Duodenal mucosa (tissue), 2 donors: ENCODE measurements around the gene EIF4EBP2.

Experiments used
- H3K27ac ChIP-seq: one replicate; pipeline ENCODE4 v1.7.0; 2013; ENCODE audit warnings: low read depth, low read length
- H3K27me3 ChIP-seq, 2 donors: one replicate each; pipeline ENCODE4 v1.7.0; 2013; ENCODE audit warnings: low read length in 2 of 2, control low read depth in 1 of 2; ENCODE audit not compliant: insufficient read depth in 2 of 2, control insufficient read depth in 1 of 2
- H3K36me3 ChIP-seq, 2 donors: one replicate each; pipeline ENCODE4 v1.7.0; 2013; ENCODE audit warnings: low read length in 2 of 2, control low read depth in 1 of 2; ENCODE audit not compliant: insufficient read depth in 2 of 2, control insufficient read depth in 1 of 2
- H3K4me1 ChIP-seq, 2 donors: one replicate each; pipeline ENCODE4 v1.7.0; 2013; ENCODE audit warnings: low read length in 2 of 2, control low read depth in 1 of 2; ENCODE audit not compliant: insufficient read depth in 2 of 2, control insufficient read depth in 1 of 2
- H3K4me3 ChIP-seq, 2 donors: one replicate each; pipeline ENCODE4 v1.7.0; 2013; ENCODE audit warnings: low read length in 2 of 2, low read depth in 1 of 2
- H3K9ac ChIP-seq, 2 donors: one replicate each; pipeline ENCODE4 v1.7.0; 2013; ENCODE audit warnings: low read length in 2 of 2, low read depth in 1 of 2
- H3K9me3 ChIP-seq, 2 donors: one replicate each; pipeline ENCODE4 v1.7.0; 2013; ENCODE audit warnings: low read length in 2 of 2, control low read depth in 1 of 2; ENCODE audit not compliant: control insufficient read depth in 1 of 2

EIF4EBP2 gene

GRCh38 chr10:70378122-70378521, 25.8 kb upstream of the EIF4EBP2 start:
- Histone ChIP-seq H3K9me3 (peaks cover 0 to 4% of the 10 kb centered on the region in 2 donors), H3K4me3 (no peak overlapping the region), H3K9ac (no peak overlapping the region), H3K4me1 (peaks cover 11% of the 10 kb centered on the region in 2 donors), H3K36me3 (no peaks in the 10 kb centered on the region), H3K27me3 (no peaks in the 10 kb centered on the region), H3K27ac (no peak overlapping the region)

- no peaks in the 10 kb centered on the region for H3K27me3 ChIP-seq
- peaks cover 11% of the 10 kb centered on the region in 2 donors for H3K4me1 ChIP-seq
- peaks cover 0 to 4% of the 10 kb centered on the region in 2 donors for H3K9me3 ChIP-seq
- H3K9ac ChIP-seq: no peak overlapping the region
- no peaks in the 10 kb centered on the region for H3K36me3 ChIP-seq
- no peak overlapping the region for H3K27ac ChIP-seq
- no peak overlapping the region for H3K4me3 ChIP-seq
These were observed 24.3 kb upstream of the EIF4EBP2 start for GRCh38 chr10:70379581-70380176.

GRCh38 chr10:70380350-70381135, 23.4 kb upstream of the EIF4EBP2 start:
- H3K4me1 ChIP-seq: peaks cover 11% of the 10 kb centered on the region in 2 donors
- H3K4me3 ChIP-seq: no peak overlapping the region
- no peak overlapping the region for H3K9ac ChIP-seq
- no peaks in the 10 kb centered on the region for H3K27me3 ChIP-seq
- no peaks in the 10 kb centered on the region for H3K36me3 ChIP-seq
- H3K27ac ChIP-seq: no peak overlapping the region
- H3K9me3 ChIP-seq: peaks cover 0 to 4% of the 10 kb centered on the region in 2 donors

GRCh38 chr10:70381471-70382421, 22.2 kb upstream of the EIF4EBP2 start:
- Histone ChIP-seq H3K9me3 (peaks cover 0 to 4% of the 10 kb centered on the region in 2 donors), H3K27ac (no peak overlapping the region), H3K4me1 (peaks cover 11% of the 10 kb centered on the region in 2 donors), H3K36me3 (no peaks in the 10 kb centered on the region), H3K27me3 (no peaks in the 10 kb centered on the region), H3K4me3 (peak overlapping the region; percentile 93 to 96), H3K9ac (peak overlapping the region; percentile 56 to 81)

GRCh38 chr10:70391654-70392053, 12.3 kb upstream of the EIF4EBP2 start:
- Histone ChIP-seq H3K36me3 (no peaks in the 10 kb centered on the region), H3K27me3 (no peaks in the 10 kb centered on the region), H3K27ac (no peak overlapping the region), H3K4me1 (peaks cover 0 to 13% of the 10 kb centered on the region in 2 donors), H3K4me3 (no peak overlapping the region), H3K9ac (no peak overlapping the region), H3K9me3 (no peaks in the 10 kb centered on the region)

- no peaks in the 10 kb centered on the region for H3K36me3 ChIP-seq
- no peaks in the 10 kb centered on the region for H3K27me3 ChIP-seq
- H3K4me1 ChIP-seq: peaks cover 0 to 7% of the 10 kb centered on the region in 2 donors
- no peak overlapping the region for H3K9ac ChIP-seq
- H3K4me3 ChIP-seq: no peak overlapping the region
- no peak overlapping the region for H3K27ac ChIP-seq
- no peaks in the 10 kb centered on the region for H3K9me3 ChIP-seq
These were observed 7.8 kb upstream of the EIF4EBP2 start for GRCh38 chr10:70396140-70396539.

- H3K9me3 ChIP-seq: no peaks in the 10 kb centered on the region
These were observed 4.8 kb upstream of the EIF4EBP2 start for GRCh38 chr10:70399177-70399576.

GRCh38 chr10:70403483-70404035, 386 bp upstream of the EIF4EBP2 start:
- H3K36me3 ChIP-seq: no peaks in the 10 kb centered on the region
- H3K4me1 ChIP-seq: peaks cover 18 to 22% of the 10 kb centered on the region in 2 donors
- H3K27me3 ChIP-seq: no peaks in the 10 kb centered on the region
- peak overlapping the region; percentile 46 to 65 for H3K4me3 ChIP-seq
- peak overlapping the region; percentile 43 to 67 for H3K9ac ChIP-seq
- H3K27ac ChIP-seq: no peak overlapping the region
- H3K9me3 ChIP-seq: no peaks in the 10 kb centered on the region

More at GRCh38 chr10:70399177-70399576, 4.8 kb upstream of the EIF4EBP2 start:
- no peak overlapping the region for H3K9ac ChIP-seq
- no peak overlapping the region for H3K27ac ChIP-seq
- peaks cover 5% of the 10 kb centered on the region in 2 donors for H3K4me1 ChIP-seq
- H3K4me3 ChIP-seq: no peak overlapping the region
- no peaks in the 10 kb centered on the region for H3K36me3 ChIP-seq
- no peaks in the 10 kb centered on the region for H3K27me3 ChIP-seq

- Histone ChIP-seq H3K9ac (peak overlapping the region; percentile 89 to 99), H3K36me3 (peaks cover 0 to 3% of the 10 kb centered on the region in 2 donors), H3K27ac (peak overlapping the region; percentile 97), H3K27me3 (no peaks in the 10 kb centered on the region), H3K4me1 (peaks cover 18 to 25% of the 10 kb centered on the region in 2 donors), H3K9me3 (no peaks in the 10 kb centered on the region), H3K4me3 (peak overlapping the region; percentile 90 to 93)
These were observed 767 bp downstream of the EIF4EBP2 start for GRCh38 chr10:70404787-70405036.
